K562 (cell line): ENCODE results near the gene ICE2. TPM values are rescaled to one million over a fixed set of nuclear protein-coding genes. Genes with fewer than 3 reads are reported as not detected.

Experiments used
- CBX3 ChIP-seq, 2 experiments: IDR thresholded peaks; 1 replicate in 1 of 2; 2 replicates in 1 of 2; pipeline ENCODE4 v1.6.1; 2012; ENCODE audit warnings: inconsistent platforms in 2 of 2, low read length in 2 of 2, borderline replicate concordance in 1 of 2, control low read depth in 1 of 2
- CSDE1 ChIP-seq, 2 experiments: fragments of 450-650 bp; IDR thresholded peaks; 2 replicates each; pipeline ENCODE4 v1.6.1; 2016; ENCODE audit warnings: mild to moderate bottlenecking in 1 of 2
- RBM25 ChIP-seq: fragments of 200-400 bp; formaldehyde crosslinking; IDR thresholded peaks from 2 replicates; pipeline ENCODE4 v1.6.1; 2018; ENCODE audit warnings: low read length, low read depth, moderate library complexity; ENCODE audit not compliant: severe bottlenecking
- RHOXF2B ChIP-seq: fragments of 250-450 bp; sonication (Bioruptor Pico); conservative IDR thresholded peaks from 2 replicates; pipeline ENCODE4 v1.5.1; 2021
- TARDBP ChIP-seq: fragments of 450-650 bp; IDR thresholded peaks from 2 replicates; pipeline ENCODE4 v1.6.1; 2016
- ZNF407 ChIP-seq: fragments of 450-650 bp; IDR thresholded peaks from 2 replicates; pipeline ENCODE4 v1.6.1; 2016; ENCODE audit warnings: low read depth
- ZNF586 ChIP-seq: fragments of 450-650 bp; formaldehyde crosslinking; conservative IDR thresholded peaks from 2 replicates; pipeline ENCODE4 v1.4.0; 2020; ENCODE audit warnings: mild to moderate bottlenecking, moderate library complexity
- ZNF764 ChIP-seq: fragments of 250-450 bp; sonication (Bioruptor Pico); IDR thresholded peaks from 2 replicates; pipeline ENCODE4 v1.4.0; 2020; ENCODE audit warnings: low read depth, mild to moderate bottlenecking, moderate library complexity
- polyA plus RNA-seq, 8 experiments: library from polyadenylated mRNA; depleted of rRNA in 4 of 8; stranded (reverse) in 5 of 8; unstranded in 3 of 8; fragments of >200 nt; fragmentation: Nextera tagmentation in 2 of 8; fragmentation: Illumina TruSeq in 1 of 8; extraction: Ambion mirVana in 2 of 8; extraction: Trizol in 1 of 8; gene quantifications; 2 replicates each; pipeline versions ENCODE4 v1.2.1 to v1.2.3, GENCODE V29; 2011 to 2014; ENCODE audit warnings: inconsistent platforms in 1 of 8, missing spikeins in 1 of 8
- total RNA-seq, 7 experiments: library from RNA; depleted of rRNA in 6 of 7; stranded (reverse); fragments of >200 nt in 6 of 7; fragmentation: Illumina TruSeq in 2 of 7; extraction: Trizol in 2 of 7; gene quantifications; 2 replicates each; pipeline versions ENCODE4 v1.2.1 to v1.2.3, GENCODE V29; 2011 to 2021; ENCODE audit warnings: low replicate concordance in 1 of 7
- TF ChIP-seq, protein P1 (sequence below): fragments of 250-450 bp; sonication (Bioruptor Pico); IDR thresholded peaks from 2 replicates; pipeline ENCODE4 v1.4.0; 2020; ENCODE audit warnings: mild to moderate bottlenecking, moderate library complexity, borderline replicate concordance
- TF ChIP-seq, protein P2 (sequence below): fragments of 450-650 bp; conservative IDR thresholded peaks from 2 replicates; pipeline ENCODE4 v1.6.1; 2016; ENCODE audit warnings: missing genetic modification characterization, low read depth, mild to moderate bottlenecking, missing compliant biosample characterization, moderate library complexity
- TF ChIP-seq, protein P3 (sequence below): fragments of 450-650 bp; formaldehyde crosslinking; IDR thresholded peaks from 2 replicates; pipeline ENCODE4 v1.4.0; 2022; ENCODE audit warnings: mild to moderate bottlenecking, moderate library complexity

ICE2 gene
- total and polyA plus RNA-seq, 9 of the 15 experiments (the other 6 are each of a cell fraction or from before 2014, with no cell fraction given), result 21.8 to 87.9 (median 58.1) TPM

GRCh38 chr15:60479361-60480110 is 594 bp upstream of the ICE2 start (continued):
- TF ChIP-seq, protein P1, sequence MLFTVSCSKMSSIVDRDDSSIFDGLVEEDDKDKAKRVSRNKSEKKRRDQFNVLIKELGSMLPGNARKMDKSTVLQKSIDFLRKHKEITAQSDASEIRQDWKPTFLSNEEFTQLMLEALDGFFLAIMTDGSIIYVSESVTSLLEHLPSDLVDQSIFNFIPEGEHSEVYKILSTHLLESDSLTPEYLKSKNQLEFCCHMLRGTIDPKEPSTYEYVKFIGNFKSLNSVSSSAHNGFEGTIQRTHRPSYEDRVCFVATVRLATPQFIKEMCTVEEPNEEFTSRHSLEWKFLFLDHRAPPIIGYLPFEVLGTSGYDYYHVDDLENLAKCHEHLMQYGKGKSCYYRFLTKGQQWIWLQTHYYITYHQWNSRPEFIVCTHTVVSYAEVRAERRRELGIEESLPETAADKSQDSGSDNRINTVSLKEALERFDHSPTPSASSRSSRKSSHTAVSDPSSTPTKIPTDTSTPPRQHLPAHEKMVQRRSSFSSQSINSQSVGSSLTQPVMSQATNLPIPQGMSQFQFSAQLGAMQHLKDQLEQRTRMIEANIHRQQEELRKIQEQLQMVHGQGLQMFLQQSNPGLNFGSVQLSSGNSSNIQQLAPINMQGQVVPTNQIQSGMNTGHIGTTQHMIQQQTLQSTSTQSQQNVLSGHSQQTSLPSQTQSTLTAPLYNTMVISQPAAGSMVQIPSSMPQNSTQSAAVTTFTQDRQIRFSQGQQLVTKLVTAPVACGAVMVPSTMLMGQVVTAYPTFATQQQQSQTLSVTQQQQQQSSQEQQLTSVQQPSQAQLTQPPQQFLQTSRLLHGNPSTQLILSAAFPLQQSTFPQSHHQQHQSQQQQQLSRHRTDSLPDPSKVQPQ, result no peak
- TF ChIP-seq CSDE1 (IDR thresholded peaks at IDR 0.05), result no peak
- no peak for TF ChIP-seq TARDBP
- no peak for TF ChIP-seq CBX3 (IDR thresholded peaks at IDR 0.05; ENCODE audit: borderline replicate concordance in 1 of 2, low read length in 2 of 2)
- TF ChIP-seq, protein P2, sequence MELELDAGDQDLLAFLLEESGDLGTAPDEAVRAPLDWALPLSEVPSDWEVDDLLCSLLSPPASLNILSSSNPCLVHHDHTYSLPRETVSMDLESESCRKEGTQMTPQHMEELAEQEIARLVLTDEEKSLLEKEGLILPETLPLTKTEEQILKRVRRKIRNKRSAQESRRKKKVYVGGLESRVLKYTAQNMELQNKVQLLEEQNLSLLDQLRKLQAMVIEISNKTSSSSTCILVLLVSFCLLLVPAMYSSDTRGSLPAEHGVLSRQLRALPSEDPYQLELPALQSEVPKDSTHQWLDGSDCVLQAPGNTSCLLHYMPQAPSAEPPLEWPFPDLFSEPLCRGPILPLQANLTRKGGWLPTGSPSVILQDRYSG, result peak; percentile 42; the same call in 1 of the 2 replicates
- TF ChIP-seq, protein P3, sequence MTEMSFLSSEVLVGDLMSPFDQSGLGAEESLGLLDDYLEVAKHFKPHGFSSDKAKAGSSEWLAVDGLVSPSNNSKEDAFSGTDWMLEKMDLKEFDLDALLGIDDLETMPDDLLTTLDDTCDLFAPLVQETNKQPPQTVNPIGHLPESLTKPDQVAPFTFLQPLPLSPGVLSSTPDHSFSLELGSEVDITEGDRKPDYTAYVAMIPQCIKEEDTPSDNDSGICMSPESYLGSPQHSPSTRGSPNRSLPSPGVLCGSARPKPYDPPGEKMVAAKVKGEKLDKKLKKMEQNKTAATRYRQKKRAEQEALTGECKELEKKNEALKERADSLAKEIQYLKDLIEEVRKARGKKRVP (CRISPR knock-in tag), result peak; percentile 7; the same call in 1 of the 2 replicates
- TF ChIP-seq ZNF586 (CRISPR knock-in tag), result no peak
- TF ChIP-seq RHOXF2B, result no peak
- TF ChIP-seq RBM25, result no peak
- no peak for TF ChIP-seq ZNF764 (CRISPR knock-in tag)
- TF ChIP-seq ZNF407, result 0 out of 2 replicates have a peak, but pooled peaks have one; percentile 31
